Inferior parietal cortex (tissue), 1 donor: ENCODE results near the gene RAD51.
A peak's percentile ranks its signal among the peaks of the same experiment; 100 is the strongest.

ENCODE experiments used
- DNase-seq: peaks from one replicate; pipeline ENCODE4 v3.0.0-alpha.2; 2016; ENCODE audit errors: extremely low spot score

RAD51 gene

DNA sequence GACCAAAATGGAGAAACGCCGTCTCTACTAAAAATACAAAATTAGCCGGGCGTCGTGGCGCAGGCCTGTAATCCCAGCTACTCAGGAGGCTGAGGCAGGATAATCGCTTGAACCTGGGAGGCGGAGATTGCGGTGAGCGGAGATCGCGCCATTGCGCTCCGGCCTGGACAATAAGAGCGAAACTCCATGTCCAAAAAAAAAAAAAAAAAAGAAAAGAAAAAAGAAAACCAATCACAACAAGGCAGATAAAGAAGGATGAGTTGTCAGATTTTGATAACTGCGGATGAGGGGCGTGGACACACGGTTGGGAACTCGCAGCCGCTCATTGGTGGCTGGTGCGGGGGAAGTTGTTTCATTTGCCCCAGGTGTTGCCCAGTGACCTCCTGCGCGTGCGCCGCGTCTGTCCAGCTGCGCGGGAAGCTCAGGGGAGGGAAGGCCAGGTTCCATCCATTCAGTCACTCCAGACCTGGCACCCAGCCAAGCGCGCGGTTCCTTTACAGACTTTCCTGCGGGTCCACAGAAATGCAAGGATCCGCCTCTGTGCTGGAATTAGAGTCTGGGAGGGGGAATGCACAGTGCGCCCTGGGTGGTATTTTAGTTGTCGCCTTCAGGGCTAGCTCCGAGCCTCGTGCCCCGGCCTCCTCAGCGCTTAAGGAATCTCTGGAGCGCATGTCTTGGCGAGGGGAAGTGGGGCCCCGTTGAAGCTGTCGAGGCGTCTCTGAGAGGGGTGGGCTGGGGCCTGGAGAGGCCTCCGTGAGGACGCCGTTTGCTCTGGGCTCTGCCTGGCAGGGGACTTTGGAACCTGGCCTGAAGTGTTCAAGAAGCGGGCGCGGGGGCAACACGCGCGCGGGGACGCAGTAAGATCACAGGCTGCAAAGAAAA is 68.2 kb downstream of the RAD51 start:
- DNase-seq = peak; percentile 42

DNA sequence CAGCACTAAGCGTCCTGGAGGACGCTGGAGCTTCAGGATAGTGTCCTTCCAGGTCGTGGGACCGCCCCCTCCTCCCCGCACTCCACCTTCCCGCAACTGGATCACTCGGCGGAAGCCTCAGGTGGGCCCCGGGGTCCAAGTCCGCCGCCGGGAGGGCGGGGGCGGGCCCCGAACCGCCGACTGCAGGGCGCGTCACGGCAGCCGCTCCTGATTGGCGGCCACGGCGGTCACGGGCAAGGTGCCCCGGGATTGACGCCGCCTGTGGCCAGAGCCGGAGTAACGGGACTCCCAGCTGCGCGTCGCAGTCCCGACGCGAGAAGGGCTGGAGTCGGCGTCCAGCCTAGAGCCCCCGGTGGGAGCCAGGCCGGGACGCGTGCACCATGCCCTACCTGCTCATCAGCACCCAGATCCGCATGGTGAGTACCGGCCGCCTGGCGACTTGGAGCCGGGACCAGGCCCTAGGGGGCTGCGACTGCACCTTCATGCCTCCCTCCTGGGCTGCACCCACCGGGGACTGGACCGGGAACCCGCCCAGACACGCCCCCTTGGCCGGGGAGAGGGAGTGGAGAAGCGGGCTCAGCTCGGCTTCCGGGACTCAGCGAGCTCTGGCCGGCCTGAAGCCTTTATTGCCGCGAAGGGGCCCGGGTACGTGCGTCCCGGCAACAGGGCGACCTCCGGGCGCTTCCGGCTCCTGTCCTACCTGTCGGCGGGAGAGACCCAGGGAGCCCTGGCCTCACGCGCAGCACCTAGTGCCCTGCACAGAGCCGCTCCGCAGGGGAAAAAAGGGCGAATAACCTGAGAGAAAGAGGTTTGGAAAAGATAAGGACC is 69.0 kb downstream of the RAD51 start, which contains the start of gene GCHFR:
GCHFR (plus strand) TSS at position 268 of the 828 bp plus-strand sequence; CDS start at position 381, 113 bp downstream.
- peak; percentile 55 for DNase-seq

DNA sequence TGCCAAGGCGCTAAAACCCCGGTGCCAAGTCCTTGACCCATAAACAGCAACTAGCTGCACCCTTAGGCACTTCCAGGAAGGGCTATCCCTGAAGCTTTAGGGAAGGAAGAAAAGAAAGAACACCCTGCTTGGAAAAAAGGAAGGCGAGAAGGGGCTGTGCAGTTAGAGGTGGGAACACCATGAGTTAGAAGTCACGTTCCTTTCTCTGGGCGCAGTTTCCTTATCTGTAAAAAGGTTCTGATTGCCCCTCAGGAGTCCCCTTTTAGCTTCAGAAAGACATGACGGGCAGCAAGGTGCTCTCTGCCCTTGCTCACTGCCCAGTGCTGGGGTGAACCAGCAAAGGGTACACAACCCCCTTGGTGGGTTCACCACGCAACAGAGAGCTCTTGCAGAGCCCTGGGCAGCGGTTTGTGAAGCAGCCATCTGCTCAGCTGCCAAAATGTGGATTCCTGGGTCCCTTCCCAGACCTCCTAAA is 69.7 kb downstream of the RAD51 start:
- DNase-seq = peak; percentile 25

DNA sequence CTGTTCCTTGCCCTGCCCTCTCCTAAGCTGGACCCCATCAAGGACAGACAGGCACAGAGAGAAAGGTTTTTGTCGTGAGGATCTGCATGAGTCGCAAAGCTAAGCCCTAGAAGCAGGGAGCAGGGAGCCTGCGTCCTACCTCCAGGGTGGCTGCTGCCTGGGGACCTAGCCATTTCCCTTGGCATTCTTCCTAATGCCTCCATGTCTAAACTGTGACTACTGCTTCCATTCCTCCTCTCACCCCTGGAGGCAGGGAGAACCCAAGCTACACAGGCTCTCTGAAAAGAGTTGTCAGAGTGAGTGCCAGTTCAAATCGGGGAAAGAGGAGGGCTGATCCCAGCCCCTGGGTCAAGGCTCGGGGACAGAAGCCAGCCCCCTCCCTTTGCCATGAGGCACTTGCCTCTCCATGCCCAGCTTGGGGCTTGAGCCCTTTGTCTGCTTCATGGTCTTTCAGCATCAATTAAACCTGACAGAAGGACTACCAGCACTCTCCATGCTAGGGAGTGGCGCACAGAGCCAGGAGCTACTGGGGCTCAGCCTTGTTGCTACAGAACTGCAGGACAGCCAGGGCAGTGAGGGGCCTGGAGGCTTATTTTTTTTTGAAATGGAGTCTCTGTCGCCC is 71.3 kb downstream of the RAD51 start:
- no peak for DNase-seq

DNA sequence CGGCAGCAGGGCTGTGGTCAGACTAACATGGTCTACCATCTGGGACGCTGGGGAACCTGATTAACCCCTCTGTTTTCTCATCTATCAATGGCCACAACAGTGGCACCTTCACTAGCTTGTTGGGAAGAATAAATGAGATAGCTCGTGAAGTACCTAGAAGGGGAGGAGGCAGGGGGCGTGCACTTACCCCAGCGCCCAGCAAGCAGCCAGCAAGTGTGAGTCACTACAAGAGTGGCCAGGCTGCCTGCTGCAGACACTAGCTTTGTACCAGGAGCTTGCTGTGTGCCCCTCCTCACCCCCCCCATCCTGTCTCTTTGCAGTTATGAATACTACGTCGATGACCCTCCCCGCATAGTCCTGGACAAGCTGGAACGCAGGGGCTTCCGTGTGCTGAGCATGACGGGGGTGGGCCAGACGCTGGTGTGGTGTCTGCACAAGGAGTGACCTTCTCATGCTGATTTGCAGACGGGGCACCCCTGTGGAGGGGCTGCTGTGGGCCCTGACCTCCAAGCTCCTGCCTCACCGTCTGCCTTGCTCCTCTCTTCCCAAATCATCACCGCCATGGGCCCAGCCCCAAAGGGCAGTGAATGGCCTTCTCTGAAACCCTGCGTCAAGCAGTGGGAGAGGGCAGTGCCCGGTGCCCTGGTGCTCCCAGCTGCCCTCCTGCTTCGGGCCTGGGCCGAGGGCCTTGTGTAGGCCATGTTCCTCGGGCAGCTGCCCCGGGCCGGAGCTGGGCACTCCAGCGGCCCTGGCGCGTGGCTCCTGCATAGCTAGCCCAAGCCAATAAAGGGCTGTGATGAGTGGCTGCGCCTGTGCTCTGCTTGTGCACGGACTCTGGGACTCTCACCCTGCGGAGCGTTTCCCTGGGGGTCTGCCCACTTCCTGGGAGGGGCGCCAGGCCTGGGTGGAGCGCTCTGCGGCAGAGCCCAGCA is 72.2 kb downstream of the RAD51 start:
- DNase-seq = no peak

DNA sequence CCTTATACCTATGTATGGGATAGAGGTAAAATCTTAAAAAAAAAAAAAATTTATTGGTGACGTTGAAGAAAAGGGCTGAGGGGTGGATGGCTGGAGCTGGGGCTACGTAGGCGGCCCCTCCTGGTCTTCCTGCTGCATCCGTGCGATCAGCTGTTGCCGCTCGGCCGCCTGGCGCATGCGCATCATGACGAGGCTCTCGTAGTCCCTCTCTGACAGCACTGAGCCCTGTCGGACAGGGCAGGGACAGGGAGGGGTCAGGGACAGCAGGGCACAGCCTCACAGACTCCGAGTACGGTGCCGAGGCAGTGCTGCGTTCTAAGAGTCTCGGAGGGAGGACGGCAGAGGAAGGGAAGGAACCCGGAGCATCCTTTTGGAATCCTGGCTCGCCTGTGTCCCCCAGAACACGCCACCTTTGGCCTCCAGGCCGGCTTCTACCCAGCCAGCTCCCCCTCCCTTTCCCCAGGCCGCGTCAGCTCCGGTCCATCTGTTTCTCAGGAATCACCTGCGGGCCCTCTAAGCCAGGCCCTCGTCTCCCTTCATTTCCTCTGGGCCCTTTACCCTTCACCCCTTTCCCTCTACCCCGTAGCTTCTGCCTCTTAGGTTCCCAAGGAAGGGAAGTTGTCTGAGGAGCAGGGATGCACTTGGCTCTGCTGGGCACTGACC is 73.0 kb downstream of the RAD51 start:
- DNase-seq = no peak

DNA sequence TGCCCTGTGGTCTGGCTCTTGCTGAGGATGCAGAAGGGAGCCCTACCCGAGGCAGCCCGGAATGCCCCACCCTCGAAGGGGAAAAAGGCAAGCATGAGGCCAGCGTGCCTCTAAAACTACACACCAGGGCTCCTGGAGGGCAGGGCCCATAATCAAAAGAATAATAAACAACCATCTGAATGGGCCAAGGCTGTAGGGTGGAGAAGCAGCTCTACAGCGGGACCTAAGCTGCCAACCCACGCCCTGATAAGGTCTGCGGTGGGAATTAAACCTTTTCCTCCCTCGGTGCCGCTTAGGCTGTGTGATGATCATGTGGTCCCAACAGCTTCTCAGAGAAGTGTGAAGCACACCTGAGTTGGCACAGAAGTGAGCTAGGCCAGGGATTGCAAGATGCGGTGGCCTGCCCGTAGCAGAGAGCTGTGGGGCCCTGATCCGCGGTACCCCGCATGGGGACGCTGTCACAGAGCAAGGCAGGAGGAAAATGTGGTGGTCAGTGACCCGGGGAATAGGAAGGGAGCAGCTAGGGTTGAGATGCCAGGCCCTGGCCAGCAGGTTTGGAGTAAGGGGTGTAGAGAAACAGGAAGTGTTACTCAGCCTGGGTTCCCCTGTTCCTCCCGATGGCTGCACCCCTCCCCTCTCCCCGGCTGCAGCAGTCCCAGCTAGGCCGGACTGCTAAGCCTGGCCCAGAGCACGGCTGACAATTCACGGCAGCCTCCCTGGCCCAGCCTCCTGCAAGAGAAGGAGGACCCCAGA is 73.7 kb downstream of the RAD51 start:
- DNase-seq = no peak

DNA sequence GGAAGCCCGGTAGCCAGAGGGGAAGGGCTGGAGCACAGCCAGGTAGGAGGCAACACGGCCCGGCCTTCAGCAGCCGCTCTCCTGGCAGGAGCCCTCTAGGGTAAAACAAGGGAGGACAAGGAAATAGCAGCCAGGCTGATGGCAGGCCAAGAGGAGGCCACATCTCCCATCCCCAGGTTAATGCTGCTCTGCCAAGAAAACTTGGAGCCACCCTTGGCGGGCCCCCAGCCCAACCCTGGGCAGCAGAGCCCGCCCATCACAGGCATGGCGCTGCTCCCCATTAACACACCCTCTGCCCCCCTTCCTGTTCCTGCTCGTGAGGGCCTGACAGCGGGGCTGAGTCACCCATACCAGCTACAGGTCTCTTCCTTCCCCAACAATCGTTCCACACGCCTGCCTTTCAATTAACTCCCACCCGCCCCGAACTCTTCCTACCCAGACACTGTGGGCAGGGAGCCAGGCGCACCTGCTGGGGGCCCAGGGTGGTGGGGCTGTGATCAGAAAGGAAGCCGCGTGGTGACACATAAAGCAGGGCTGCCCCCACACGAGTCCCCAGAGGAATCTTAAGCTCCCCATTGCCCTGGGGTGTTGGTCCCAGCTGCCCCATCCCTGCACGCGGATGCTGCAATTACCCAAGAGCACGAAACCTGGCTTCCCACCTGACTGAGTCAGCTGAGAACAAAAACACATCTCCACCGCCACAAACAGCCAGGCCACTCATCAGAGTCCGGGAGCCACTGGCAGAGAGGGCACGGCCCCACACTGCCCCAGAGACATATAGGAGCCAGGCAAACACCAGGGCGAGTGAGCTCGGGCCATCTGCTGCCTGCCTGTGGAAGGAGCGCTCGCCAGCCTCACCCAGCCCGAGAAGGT is 74.5 kb downstream of the RAD51 start, which contains the start of gene C15orf62:
C15orf62 (plus strand) TSS at position 707 of the 873 bp plus-strand sequence. CDS start 516 bp downstream, outside the sequence.
- DNase-seq = no peak

DNA sequence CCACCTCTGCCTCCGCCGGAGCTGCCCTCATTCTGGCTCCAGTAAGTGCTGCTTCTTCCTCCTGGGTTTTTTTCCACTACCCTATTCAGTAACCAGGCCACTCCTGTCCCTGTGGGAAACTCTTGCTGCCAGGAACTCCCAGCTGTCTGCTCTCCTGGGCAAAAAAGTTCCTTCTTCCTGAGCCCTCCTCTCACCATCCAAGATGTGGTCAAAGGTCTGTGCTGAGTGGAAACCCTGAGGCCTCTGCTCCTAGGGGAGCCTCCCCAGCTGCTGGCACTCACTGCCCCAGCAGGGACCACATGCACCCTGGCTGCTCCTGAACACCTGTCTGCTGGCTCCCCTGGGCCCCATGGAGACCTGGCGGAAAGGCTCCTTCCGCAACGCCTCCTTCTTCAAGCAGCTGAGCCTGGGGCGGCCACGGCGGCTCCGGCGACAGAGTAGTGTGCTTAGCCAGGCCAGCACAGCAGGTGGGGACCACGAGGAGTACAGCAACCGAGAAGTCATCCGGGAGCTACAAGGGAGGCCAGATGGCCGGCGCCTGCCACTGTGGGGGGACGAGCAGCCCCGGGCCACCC is 75.3 kb downstream of the RAD51 start:
- DNase-seq = no peak

DNA sequence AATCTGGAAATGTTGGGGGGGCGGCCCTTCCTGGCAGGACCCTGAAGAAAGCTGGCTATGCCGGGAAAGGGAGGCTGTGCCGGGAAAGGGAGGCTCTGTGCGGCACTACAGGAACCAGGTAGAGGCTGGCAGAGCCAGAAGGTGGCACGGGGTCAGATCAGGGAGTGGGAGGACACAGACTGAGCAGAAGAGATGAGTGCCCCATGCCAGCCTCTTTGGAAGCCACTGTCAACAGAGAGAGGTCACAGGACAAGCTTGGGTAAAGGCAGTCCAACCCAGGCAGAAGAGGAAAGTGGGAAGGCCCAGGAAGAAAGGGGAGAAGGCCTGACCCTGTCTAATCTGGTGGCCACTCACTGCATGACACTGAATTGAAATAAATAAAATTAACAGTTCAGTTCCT is 76.3 kb downstream of the RAD51 start:
- DNase-seq = no peak

DNA sequence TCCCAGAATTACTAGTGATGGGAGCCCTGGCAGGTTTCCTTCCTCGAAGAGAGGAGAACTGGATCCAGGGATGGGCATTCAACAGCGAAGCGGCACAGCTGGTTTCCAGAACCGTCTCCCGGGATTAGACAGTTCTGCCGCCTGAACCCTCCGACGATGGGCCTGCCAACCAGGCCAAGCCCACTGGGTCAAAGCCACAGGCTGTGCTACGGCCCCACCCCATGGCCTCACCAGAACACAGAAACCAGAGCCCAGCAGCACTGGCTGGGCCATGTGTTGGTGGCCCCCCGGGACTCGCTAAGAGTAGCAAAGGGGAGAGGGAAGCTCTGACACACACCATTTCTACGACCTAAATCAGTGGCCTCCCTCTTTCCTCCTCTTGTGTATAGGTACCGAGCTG is 77.0 kb downstream of the RAD51 start:
- DNase-seq = no peak

DNA sequence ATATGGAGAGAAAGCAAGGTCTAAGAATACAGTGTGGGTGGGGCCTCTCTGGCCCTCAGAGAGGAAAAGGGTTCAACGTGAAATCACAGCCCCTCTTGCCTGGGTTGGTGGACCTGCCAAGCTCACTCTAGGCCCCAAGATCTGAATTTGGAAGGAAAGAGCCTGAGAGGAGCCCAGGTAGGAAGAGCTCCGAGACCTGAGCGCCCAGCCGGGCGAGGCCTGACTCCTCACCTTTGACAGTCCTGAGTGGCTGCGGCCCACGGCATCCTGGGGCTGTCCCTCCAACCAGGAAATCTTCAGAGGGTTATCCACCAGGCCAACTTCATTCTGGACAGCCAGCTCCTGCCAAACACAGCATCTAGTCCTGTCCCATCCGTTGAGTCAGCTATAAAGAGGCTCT is 78.5 kb downstream of the RAD51 start:
- no peak for DNase-seq

DNA sequence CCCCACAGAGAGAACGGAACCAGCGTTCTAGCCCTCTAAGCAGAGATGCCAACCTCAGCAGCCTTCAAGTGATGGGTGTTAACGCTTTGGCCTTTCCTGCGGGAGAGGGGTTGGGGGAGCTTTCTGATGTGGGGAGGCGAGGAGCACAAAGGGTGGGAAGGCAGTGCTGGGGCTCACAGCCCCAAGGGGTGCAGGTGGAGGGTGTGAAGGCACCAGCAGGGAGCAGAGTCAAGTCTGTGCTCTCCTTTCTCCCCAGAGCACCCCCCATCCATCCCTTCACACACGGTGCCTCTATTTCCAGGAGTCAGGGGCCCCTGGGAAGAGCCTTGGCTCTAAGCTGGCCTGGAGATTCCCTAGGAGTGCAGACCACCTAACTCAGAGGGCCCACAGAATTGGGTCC is 78.9 kb downstream of the RAD51 start:
- DNase-seq = no peak

DNA sequence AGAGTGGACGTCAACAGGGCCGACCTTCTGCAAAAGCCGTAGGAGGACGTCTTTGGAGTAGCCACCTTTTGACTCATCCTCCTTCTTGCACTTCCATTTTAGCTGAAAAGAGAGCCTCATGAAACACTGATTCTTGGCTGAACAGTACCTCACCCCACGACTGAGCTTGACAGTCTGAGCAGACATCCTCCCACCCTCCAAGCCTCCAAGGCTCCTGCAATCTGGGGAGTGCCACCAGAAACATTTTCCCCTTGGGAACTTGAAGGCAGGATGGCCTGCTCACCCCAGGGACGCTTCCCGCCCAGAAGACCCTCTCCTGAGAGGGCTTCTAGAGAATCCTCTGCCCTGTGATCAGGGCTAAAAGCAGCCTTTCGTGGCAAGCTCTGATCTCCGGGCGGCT is 80.0 kb downstream of the RAD51 start:
- no peak for DNase-seq

DNA sequence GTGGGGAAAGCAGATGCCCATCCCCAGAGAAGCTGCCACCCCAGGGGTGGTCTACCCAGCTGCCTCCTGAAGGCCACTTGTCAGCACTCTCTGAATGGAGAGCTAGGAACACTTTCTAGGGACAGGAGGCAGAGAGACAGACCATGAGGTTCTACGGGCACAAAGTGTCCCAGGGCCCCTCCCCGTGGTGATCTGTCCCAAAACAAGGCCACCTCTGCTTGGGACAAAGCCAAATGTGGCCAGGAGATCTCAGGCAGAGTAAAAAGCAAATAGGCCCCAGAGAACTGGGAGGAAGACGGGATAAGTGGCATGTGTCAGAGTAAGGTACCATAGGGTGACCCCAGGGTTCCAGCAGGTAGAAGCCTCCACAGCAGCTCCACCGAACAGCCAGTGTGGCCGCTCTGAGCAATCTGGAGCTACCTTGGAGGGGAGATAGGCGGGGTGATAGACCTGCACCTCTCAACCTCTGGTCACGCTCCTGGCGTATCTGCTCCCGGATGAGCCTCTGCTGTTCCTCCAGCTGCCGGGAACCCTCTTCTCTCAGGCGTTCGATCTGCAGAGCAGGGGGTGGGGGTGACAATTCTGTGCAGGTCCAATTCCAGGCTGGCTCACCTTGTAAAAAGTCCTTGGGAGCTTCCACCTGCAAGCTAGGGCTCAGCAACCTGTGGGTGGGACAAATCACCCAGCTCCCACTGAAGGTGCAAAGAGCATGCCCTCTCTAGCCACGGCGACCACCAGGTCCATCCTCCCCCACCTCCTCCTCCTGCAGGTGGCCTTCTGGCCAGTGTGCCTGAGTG is 81.0 kb downstream of the RAD51 start:
- no peak for DNase-seq

DNA sequence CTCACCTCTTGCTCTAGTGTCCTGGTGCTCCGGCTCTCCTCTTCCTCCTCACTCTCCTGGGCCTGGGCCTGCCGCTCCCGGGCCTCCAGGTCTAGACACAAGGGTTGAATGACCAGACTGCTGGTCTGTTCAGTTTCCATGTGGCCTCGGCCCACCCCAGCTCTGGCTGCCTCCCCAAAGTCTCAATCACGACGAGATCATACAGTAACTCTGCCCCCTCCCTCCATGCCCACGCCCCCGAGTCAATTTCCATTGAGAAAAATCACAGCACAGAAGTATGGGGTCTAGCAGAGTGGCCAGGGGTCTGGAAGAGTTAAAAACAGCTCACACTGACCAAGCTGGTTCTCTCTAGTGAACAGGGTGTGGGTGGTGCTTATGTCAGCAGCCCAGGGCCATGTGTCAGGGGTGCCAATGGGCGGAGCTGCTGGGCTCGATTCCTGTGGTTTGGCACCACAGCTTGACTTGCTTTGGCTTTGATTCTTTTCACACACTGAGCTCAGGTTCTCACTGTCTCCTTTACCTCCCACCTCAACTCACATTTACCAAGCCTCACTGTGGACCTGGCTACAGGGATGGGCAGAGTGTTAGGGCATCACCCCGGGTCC is 81.7 kb downstream of the RAD51 start:
- no peak for DNase-seq
